Measurements from ENCODE around the gene AUTS2. TPM values are rescaled to one million over a fixed set of nuclear protein-coding genes. Genes with fewer than 3 reads are reported as not detected.

Gene AUTS2
- total RNA-seq, 4 donors from 2014 or later = 14.9 to 27.2 (median 17.5) TPM

DNA sequence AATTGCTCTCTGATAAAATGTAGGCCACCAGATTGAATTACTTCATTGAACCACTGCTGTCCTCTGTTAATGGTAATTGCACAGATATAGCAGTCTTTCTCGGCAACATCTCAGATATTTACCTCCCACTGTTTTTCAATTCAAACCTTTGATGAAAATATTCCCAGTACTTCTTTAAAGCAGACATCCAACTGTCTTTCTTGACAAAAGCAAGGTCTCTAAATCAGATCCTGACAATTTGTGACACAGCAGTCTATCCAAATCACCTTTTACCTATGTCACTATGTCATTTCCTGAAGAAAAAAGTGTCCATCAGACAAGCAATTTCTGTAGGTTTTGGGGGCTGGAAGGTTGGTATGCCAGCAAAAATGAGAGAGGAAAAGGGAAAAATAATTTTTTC, 555.7 kb downstream of the AUTS2 start:
- TF ChIP-seq, protein P1, sequence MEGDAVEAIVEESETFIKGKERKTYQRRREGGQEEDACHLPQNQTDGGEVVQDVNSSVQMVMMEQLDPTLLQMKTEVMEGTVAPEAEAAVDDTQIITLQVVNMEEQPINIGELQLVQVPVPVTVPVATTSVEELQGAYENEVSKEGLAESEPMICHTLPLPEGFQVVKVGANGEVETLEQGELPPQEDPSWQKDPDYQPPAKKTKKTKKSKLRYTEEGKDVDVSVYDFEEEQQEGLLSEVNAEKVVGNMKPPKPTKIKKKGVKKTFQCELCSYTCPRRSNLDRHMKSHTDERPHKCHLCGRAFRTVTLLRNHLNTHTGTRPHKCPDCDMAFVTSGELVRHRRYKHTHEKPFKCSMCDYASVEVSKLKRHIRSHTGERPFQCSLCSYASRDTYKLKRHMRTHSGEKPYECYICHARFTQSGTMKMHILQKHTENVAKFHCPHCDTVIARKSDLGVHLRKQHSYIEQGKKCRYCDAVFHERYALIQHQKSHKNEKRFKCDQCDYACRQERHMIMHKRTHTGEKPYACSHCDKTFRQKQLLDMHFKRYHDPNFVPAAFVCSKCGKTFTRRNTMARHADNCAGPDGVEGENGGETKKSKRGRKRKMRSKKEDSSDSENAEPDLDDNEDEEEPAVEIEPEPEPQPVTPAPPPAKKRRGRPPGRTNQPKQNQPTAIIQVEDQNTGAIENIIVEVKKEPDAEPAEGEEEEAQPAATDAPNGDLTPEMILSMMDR (IDR thresholded peaks at IDR 0.05) = no peak
- TF ChIP-seq POLR2A (IDR thresholded peaks at IDR 0.05) = no peak
- Histone ChIP-seq H3K9me3 (no peaks in the 10 kb centered on the region), H3K27me3 (no peaks in the 10 kb centered on the region), H3K4me1 (peaks cover 3 to 14% of the 10 kb centered on the region in 2 donors), H3K27ac (no peak overlapping the region), H3K4me3 (replicated peaks in 1 of 3) (no peak overlapping the region), H3K36me3 (no peaks in the 10 kb centered on the region)
- intact Hi-C loops (cut with DNase I) = no loop called here
- DNase-seq = no peak
- 89 to 96% methylated on average over 1 of the region's 1 CpG for WGBS, 2 donors

DNA sequence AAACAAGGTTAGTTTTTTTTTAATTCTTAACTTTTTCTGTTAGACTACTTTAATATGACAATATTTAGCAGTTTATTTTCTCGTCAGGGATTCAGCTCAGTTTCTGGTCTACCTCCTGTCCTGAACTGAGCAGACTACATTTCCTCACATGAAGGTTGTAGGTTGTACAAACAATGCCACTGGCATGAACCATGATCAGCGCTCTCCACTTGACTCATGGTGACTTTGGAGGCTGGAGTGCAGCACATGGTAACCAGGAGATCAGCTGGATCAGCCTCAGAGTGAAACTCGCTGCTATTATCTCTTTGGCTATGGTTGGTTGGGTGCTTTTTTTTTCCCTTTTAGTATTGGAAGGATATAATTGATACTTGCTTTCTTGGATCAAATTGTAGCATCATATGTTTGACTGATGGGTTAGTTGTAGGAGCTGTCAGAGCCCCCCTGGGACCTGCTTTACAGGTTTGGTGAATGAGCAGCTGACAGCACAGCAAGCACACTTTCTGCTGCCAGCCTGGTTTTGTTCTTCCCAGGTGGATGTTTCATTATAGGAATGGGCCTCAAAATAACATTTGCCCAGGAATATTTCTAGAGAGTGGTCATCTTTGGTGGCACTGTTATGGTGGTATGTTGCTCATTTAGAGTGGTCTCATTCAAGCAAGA, 556.4 kb downstream of the AUTS2 start:
- H3K9me3 ChIP-seq = no peaks in the 10 kb centered on the region
- peaks cover 3 to 14% of the 10 kb centered on the region in 2 donors for H3K4me1 ChIP-seq
- TF ChIP-seq, protein P1 (IDR thresholded peaks at IDR 0.05) = no peak
- TF ChIP-seq POLR2A (IDR thresholded peaks at IDR 0.05) = no peak
- no peak overlapping the region for H3K27ac ChIP-seq
- WGBS, 2 donors = 38 to 61% methylated on average over 3 of the region's 3 CpGs
- H3K36me3 ChIP-seq = no peaks in the 10 kb centered on the region
- no peak overlapping the region for H3K4me3 ChIP-seq (replicated peaks in 1 of 3)
- no peaks in the 10 kb centered on the region for H3K27me3 ChIP-seq
- intact Hi-C loops (cut with DNase I) = no loop called here
- peak; percentile 42 to 64 for DNase-seq

DNA sequence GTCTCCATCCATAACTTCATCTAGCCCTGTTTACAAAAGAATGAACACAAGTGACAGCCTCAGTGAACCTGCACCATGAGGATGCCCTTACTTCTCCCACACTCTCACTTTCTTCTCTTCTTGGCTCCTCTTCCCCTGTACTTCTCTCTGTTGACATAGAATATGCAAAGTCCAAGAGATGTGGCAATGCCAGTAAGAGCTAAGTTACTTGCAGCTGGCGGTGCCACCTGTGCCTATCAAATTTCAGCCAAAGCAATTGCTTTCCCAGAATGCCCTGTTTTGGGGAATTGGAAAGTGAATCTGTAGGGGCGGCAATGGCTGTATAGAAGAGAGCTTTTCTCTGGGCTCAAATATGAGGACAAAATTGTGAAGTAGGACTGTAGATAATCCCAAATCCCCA, 557.8 kb downstream of the AUTS2 start:
- Histone ChIP-seq H3K4me3 (replicated peaks in 1 of 3) (no peak overlapping the region), H3K4me1 (peaks cover 3 to 14% of the 10 kb centered on the region in 2 donors), H3K27ac (no peak overlapping the region), H3K9me3 (no peaks in the 10 kb centered on the region), H3K36me3 (no peaks in the 10 kb centered on the region), H3K27me3 (no peaks in the 10 kb centered on the region)
- 74 to 89% methylated on average over 2 of the region's 2 CpGs for WGBS, 2 donors
- intact Hi-C loops (cut with DNase I) = no loop called here
- TF ChIP-seq, protein P1 (IDR thresholded peaks at IDR 0.05) = no peak
- no peak for TF ChIP-seq POLR2A (IDR thresholded peaks at IDR 0.05)
- DNase-seq = peak in 1 of 2 donors; percentile 3

DNA sequence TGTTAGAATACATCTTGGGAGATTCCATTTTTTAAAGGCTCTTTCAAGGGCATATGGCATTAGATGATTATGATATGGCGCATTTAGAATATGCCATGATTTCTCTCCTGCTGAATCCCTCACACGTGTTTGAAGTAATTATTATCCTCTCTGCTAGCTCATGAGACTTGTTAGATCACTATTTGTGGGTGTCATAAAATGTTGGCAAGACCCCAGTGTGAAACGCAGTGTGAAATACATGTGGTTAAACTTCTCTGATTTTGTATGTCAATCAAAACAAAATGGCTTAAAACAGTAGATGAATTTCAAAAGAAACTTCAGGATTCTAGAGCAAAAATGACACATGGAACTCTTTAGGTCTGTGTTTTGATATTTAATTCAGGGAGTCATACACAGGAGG, 560.8 kb downstream of the AUTS2 start:
- TF ChIP-seq POLR2A (IDR thresholded peaks at IDR 0.05) = no peak
- TF ChIP-seq, protein P1 (IDR thresholded peaks at IDR 0.05) = no peak
- intact Hi-C loops (cut with DNase I) = no loop called here
- 90 to 91% methylated on average over 3 of the region's 3 CpGs for WGBS, 2 donors
- no peak overlapping the region for H3K4me3 ChIP-seq (replicated peaks in 1 of 3)
- DNase-seq = no peak
- H3K4me1 ChIP-seq = peaks cover 3 to 14% of the 10 kb centered on the region in 2 donors
- H3K27me3 ChIP-seq = no peaks in the 10 kb centered on the region
- H3K27ac ChIP-seq = no peak overlapping the region
- H3K36me3 ChIP-seq = no peaks in the 10 kb centered on the region
- H3K9me3 ChIP-seq = no peaks in the 10 kb centered on the region

DNA sequence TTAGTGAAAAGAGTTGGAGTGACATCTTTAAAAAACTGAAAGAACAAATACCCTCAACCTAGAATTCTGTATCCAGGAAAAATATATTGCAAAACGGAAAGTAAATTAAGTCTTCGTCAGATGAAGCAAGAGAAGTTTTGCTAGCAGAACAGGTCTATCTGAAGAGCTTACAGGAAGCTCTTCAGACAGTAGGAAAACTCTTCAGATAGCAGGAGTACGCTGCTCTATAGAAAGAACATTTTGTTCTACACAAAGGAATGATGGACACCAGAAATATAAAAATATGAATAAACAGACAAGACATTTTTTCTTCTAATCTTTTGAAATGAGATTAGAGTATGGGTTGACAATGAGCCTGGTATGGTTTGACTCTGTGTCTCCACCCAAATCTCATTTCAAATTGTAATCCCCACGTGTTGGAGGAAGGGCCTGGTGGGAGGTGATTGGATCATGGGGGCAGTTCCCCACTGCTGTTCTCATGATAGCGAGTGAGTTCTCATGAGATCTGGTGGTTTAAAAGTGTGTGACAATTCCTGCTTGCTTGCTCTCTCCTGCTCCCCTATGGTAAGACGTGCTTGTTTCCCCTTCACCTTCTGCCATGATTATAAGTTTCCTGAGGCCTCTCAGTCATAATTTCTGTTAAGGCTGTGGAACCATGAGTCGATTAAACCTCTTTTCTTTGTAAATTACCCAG, 567.3 kb downstream of the AUTS2 start:
- Histone ChIP-seq H3K9me3 (no peaks in the 10 kb centered on the region), H3K27me3 (no peaks in the 10 kb centered on the region), H3K36me3 (no peaks in the 10 kb centered on the region), H3K27ac (no peak overlapping the region), H3K4me1 (no peaks in the 10 kb centered on the region), H3K4me3 (replicated peaks in 1 of 3) (no peak overlapping the region)
- WGBS, 2 donors = 74 to 80% methylated on average over 7 of the region's 7 CpGs
- TF ChIP-seq, protein P1 (IDR thresholded peaks at IDR 0.05) = no peak
- TF ChIP-seq POLR2A (IDR thresholded peaks at IDR 0.05) = no peak
- intact Hi-C loops (cut with DNase I) = no loop called here
- DNase-seq = no peak

Measured in thyroid gland (tissue), 4 donors.